Activated CD4-positive, CD25-positive, alpha-beta regulatory T cell treated with anti-CD3 and anti-CD28 coated beads, Interleukin-2, amount 50 U/mL, for 72 hours (primary cell): ENCODE measurements around the gene MYT1.
"Not testable (repeated sequence)": the region's sequence is repeated elsewhere in the genome, so short reads cannot be mapped to it uniquely, and the experiment has no call there.

Experiments
- DNase-seq: peaks from one replicate; pipeline ENCODE4 v3.0.0; 2021

The MYT1 gene

GRCh38 chr20:64220891-64221527 lies 56.8 kb downstream of the MYT1 start:
- no peak for DNase-seq

- no peak for DNase-seq
Measured at GRCh38 chr20:64222291-64222735, 58.1 kb downstream of the MYT1 start.

- DNase-seq = no peak
Measured at GRCh38 chr20:64222851-64223525, 58.7 kb downstream of the MYT1 start.

GRCh38 chr20:64223526-64224067 lies 59.3 kb downstream of the MYT1 start:
- DNase-seq = no peak

GRCh38 chr20:64224351-64225170 lies 60.3 kb downstream of the MYT1 start:
- no peak for DNase-seq

GRCh38 chr20:64225171-64225595 lies 60.9 kb downstream of the MYT1 start:
- no peak for DNase-seq

- no peak for DNase-seq
Measured at GRCh38 chr20:64225828-64226598, 61.8 kb downstream of the MYT1 start.

GRCh38 chr20:64226686-64227580 lies 62.7 kb downstream of the MYT1 start:
- no peak for DNase-seq

GRCh38 chr20:64228086-64228653 lies 63.9 kb downstream of the MYT1 start:
- no peak for DNase-seq

- DNase-seq = no peak
Measured at GRCh38 chr20:64228751-64229506, 64.7 kb downstream of the MYT1 start.

- no peak for DNase-seq
Measured at GRCh38 chr20:64229507-64230061, 65.3 kb downstream of the MYT1 start.

- no peak for DNase-seq
Measured at GRCh38 chr20:64230461-64231145, 66.4 kb downstream of the MYT1 start.

- DNase-seq = no peak
Measured at GRCh38 chr20:64231621-64232550, 67.6 kb downstream of the MYT1 start.

- no peak for DNase-seq
Measured at GRCh38 chr20:64232794-64233193, 68.5 kb downstream of the MYT1 start.

- DNase-seq = no peak
Measured at GRCh38 chr20:64233725-64234124, 69.5 kb downstream of the MYT1 start.

- no peak for DNase-seq
Measured at GRCh38 chr20:64234291-64234791, 70.1 kb downstream of the MYT1 start.

- not testable (repeated sequence) for DNase-seq
Measured at GRCh38 chr20:64234921-64235565, 70.8 kb downstream of the MYT1 start.
